ENCODE measurements around the gene MRPL54.

GRCh38 chr19:3816566-3817218, 54.2 kb downstream of the MRPL54 start:
- TF ChIP-seq CTCF (IDR thresholded peaks at IDR 0.05) (no peak), POLR2A (IDR thresholded peaks at IDR 0.05) (no peak)

All from heart left ventricle (tissue), 13 donors.